Activated CD8-positive, alpha-beta memory T cell treated with anti-CD3 and anti-CD28 coated beads, Interleukin-2, amount 50 U/mL, for 48 hours (primary cell): Measurements from ENCODE around the gene ALG2.

ENCODE experiments used
- DNase-seq: peaks from one replicate; pipeline ENCODE4 v3.0.0-alpha.2; 2020

The ALG2 gene

DNA sequence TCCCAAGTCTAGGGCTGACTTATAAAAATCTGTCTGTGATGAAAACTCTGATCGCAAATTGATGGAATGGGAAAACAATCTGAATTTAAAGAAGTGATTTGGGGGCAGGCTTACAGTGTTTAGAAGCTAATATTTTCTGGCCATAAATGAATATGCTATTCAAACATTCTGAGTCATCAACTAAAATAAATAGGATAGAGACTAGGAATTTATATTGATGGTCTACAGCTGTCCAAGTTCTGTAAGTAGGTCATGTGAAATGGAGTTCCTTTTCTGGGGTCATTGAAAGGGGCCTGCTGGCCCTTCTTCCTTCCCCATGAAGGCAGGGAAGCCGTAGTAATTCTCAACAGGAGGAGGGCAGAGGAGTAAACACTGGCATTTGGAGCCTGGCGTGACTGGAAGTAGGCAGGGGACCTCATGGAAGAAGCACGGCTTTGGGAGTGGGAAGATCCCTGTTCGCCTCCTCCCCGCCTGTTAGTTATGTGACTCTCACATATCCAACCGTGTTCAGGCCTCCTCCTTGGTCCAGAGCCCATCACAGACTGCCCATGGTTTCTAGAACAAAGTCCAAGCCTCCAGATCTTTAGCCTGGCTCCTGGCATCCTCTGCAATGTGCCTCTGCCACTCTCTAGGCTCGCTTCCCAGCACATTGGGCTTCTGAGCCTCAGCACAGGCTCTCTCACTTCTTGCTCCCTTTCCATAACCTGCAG is 31.7 kb downstream of the ALG2 start:
- no peak for DNase-seq

DNA sequence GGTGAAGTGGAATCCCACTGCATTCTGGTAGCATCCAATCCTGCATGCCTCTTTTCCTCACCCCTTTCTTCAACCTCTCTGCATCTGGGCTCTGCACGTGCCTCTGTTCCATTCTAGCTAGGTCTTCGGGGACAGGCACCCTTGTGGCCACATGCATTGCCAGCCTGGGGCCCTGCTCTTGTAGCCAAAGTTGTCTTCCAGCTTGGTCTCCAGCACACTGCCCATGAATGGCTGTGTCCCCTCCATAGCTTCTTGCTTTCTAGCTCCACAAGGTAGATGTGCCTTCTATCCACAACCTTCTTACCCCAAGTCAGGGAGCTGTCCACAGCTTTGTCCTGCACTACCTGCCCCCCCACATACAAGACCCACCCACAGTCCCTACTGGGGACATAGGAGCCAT is 32.6 kb downstream of the ALG2 start:
- DNase-seq, result no peak

DNA sequence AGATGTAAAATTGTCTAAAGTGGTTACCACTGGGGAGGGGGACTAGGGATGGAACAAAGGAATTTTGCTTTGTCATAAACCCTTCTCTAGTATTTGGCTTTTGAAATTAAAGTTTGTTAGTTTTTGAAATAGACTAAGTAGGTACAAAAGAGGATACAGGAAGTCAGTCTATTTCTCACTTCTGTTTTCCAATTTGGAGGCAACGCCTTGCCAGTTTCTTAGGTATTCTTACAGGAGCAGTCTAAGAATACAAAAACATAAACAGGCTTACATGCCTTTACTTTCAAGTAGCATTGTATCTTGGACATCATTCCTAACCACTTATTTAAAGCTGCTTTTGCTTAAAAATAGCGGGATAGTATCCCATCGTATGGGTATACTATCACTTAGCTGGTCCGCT is 34.4 kb downstream of the ALG2 start:
- no peak for DNase-seq

DNA sequence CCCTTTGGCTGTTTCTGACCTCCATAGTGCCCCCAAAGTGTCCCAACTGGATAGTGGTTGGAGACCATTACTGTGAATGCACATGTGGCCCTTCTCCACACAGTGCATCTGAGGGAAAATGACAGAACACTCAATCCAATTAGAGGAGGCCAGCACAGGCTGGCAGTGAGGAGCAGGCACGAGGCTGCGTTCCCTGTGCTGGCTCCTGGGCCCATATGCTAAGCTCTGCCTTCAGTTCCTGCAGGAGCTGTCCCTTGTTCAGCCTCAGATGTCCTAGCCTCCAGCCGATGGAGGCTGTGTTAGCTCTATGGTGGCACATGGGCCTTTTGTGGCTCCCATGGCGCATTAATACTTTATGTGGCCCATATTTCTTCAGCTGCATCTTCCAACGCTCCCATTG is 35.8 kb downstream of the ALG2 start:
- no peak for DNase-seq

DNA sequence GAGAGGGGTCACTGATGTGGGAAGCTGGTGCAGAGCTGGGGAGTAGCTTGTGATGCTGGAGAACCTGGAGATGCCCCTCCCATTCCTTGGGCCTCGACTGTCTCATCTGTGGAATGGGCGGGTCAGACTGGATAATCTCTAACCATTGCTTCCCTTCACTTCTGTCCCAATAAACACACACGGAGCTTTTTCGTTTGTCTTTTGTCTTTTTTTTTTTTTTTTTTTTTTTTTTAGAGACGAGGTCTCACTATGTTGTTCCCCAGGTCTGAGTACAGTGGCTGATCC is 36.5 kb downstream of the ALG2 start:
- DNase-seq, result no peak

DNA sequence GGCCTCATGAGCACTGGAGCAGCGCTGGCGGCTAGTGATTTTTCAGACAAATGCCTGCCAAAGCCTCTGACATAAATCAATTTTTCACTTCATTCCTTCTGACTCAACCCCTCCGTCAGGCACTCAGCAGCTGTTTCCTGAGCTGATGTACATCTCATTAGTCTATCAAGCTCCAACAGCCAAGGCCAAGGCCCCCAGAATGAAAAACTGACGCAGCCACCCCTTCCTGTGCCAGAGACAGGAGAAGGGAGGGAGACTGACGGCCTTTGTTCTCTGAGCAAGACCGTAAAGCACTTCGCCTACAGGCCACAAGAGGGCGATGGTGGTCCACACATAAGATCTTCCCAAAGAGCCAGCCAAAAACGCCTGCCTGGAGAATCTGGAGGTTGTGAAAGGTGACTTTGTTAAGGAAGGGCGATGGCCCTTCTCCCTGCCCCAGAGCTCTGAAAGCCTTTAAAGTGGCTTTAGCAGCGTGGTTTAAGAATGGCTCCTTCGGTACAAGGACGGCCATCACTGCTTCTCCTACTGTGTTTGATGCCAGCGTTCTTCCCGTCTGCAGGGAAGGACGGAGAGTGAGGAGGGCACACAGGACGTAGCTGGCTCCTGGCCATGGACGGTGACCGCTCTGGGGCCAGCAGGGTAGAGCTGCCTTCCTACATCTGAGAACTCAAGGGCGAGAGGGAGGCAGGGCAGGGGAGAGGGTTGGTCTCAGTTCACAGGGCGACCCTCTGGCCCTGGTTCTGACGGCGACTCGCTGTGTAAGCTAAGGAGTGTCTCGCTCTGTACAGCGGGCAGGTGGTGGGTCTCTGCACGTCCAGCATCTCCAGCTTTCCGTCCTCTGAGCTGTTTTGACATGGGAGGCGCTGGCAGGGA is 37.0 kb downstream of the ALG2 start:
- DNase-seq, result peak; percentile 84

DNA sequence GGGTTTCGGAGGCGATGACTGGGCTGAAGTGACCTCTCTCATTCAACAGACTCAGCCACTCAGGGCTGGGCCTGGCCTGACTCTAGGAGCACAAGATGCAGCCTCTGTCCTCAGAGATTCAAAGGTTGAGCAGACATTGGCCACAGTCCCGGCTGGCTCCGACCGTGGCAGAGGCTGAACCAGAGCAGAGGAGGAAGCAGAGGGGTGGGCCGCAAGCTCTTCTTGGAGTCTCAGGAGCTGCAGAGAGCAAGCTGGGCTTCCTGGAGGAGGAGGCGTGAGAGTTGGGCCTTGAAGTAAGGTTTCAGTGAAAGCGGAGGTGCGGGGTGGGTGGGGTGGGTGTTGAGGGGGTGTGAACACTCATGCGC is 37.6 kb downstream of the ALG2 start:
- DNase-seq, result peak; percentile 61

DNA sequence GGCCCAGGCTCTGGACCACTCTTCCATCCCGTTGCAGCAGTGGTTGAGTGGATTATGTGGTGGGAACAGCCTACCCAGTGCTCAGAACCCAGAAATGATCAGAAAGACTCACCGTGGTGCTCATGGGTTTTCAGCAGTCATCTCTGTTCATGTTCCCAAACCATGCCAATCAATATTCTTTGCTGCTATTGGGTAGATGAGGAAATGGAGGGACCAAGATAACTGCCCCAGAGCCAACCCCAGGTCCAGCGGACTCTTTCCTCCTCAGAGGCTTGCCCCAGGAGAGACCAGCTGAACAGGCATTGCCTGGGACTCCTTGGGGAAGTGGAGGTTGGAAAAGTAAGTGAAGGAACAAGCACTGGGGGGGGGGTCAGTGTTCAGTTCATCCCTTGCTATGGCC is 38.1 kb downstream of the ALG2 start:
- no peak for DNase-seq

DNA sequence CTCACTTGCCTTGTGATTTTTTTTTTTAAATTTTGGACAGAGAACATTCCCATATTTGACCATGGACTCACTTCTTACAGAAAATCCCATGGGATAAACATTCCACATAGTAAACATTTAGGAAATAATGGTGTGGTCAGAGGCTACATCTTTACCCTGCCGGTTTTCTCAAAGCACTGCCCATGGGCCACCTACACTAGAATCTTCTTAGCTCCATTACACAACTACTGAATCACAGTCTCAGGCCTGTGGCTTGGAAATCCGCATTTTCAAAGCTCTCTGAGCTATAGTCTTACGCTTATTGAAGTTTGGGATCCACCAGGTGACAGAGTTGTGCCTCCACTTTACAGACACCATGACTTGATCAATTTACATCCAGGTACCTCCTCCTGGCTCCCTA is 39.4 kb downstream of the ALG2 start:
- no peak for DNase-seq

DNA sequence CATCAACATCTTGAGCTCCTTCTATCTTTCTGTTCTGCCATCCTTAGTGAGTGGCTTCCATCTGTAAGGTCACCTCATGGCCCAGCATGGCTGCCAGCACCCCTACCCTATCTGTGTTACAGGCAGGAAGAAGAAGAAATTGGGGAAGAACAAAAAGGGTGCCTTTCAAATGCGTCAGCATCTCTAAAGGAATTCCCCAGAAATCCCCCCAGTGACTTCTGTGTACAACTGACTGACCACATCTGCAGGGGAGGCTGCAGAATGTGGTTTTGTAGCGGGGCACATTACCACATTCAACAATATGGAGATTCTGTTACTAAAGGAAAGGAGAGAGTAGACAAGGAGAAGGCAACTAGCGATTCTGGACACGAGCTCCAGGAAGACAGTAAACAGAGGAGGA is 40.1 kb downstream of the ALG2 start:
- no peak for DNase-seq

DNA sequence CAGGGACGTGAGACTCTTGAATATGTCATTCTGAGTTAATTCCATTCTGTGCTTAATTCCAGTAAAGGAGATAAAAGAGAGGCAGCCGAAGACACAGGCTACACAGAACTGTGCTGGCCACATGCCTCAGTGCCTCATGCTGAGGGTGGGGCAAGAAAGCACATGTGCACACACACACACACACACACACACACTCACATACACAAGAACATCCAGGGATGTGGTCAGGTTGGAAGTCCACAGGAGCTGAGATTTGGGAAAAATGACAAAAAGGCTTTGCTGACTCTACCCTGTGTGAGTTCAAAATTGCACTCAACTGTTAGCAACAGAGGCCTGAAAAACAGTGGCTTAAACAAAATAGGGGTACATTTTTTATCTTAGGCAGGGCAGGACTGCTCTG is 40.5 kb downstream of the ALG2 start:
- DNase-seq, result no peak

DNA sequence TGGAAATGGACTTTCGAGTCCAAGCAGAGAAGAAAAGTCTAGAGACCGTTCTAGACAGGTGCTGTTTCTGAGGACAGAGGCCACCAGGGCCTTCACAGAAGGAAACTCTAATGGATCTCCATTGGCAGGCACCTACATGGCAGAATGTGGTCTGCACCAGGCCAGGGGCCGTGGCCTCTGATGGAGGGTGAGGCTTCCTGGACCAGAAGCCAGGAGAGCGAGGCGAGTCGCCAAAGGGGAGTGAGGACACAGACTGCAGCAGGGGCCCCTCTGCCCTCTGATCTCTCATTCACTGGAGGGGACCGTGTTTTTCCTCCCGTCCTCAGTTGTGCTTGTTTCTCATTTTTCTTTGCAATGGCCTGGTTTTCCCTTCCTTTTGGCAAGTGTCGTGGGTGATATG is 41.1 kb downstream of the ALG2 start:
- DNase-seq, result no peak

DNA sequence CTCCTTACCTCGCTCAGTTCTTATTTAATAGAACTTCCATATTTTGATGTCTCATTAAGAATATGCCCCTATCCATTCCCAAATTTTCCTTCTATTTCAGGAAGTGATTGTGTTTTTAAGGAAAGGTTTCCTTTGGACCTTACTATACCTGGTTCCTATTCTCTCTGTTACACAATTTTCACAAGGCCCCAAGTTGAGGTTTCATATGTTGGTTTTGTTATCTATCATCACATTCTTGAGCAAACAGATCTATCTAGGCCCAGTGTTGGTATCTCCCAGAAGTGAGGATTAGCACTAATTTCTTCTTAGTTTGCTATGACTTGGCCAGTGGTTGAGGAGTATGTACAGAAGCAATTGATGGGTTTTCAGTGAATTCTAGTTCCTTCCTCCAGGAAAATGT is 41.5 kb downstream of the ALG2 start:
- no peak for DNase-seq

DNA sequence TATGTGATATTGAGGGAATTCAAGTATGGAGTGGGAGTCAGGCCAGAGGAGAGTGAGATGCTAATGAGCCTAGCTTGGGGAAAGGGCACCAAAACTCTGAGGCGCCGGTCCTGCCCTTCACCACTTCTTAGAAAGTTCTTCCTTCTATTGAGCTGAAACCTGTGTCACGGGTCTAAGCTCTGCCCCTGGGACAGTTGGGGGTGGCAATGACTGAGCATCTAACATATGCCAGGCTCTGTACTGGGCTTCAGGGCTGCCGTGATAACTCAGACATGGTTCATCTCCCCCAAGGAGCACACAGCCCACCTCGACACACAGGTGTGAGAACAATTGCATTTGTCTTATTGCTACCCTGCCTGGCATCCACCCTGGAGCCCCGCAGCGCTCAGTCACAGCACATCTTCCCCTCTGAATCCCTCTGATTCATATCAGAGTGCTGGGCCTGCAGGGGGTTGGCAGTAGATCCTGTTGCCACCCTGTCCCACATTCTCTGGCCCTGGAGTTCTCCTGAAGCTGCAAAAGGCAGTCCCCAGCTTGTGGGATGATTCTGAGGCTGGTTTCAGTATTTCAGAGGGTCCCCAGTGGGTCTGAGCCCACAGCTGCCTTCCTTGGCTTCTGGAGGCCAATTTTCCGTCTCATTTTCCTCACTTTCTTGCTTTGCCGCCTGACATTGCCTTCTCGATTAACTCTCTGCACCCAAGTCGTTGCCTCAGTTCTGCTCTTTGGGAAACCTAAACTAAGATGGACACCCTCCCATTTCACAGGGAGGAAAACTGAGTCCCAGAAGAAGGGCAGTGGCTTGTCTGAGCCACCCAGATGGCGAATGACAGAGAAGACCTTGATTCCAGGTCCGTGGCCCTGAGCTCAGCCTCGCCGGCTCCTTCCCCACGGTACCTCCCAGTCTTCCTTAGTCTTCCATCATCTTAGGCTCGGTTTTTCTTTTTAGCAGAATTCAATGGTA is 42.5 kb downstream of the ALG2 start:
- DNase-seq, result no peak

DNA sequence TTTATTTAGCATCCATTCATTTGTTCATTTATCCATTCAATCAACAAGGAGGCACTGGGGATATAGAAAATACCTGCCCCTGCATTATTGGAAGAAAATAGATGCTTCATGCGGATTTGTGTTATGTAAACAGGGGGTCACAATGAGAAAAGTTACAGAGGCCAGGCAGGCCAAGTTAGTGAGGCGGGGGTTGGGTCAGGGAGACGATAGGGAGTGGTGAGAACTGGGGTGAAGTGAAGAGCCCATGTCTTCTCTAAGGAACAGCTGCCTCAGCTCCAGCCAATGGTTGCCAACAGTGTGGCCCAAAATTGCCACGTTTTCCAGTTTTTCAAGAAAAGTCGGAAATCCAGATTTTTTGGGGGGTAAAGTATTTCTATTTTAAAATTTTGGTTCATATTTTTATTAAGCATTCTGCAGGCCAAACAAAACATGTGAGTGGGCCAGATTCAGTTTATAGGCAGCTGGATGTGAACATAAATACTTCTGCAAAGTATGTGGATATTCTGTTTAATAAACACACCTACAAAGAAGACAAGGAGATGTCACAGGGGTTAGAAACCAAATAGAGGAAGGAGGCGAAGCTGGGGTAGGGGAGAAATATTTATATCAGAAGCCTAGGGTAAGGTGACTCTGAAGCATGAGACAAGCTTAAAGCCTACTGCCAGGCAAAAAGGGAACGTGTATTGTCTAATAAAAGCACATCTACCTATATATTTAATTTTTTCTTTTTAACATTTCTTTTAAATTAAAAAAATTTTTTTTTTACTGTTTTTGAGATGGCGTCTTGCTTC is 44.0 kb downstream of the ALG2 start:
- DNase-seq, result no peak

DNA sequence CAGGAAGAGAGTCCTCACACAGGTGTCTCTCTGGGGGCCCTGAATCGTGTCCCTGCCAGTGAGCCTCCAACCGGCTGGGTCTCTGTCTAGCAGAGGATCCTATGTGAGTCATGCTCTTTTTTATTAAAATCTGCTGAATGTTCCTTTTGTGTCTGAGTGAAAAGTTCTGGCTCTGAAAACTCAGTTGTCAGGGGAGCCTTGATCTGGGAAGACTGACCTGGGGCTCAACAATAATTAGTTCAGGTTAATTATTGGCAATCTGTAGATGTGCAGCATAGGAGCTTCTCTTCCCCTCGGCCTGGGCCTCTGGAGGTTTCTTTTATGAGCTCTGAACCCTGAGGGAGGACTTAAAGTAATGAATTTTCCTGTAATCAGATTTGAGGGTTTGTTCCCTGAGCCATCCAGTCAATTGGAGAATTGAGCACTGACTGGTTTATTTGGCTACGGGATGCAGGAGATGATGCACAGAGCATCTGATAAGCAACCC is 45.2 kb downstream of the ALG2 start:
- no peak for DNase-seq

DNA sequence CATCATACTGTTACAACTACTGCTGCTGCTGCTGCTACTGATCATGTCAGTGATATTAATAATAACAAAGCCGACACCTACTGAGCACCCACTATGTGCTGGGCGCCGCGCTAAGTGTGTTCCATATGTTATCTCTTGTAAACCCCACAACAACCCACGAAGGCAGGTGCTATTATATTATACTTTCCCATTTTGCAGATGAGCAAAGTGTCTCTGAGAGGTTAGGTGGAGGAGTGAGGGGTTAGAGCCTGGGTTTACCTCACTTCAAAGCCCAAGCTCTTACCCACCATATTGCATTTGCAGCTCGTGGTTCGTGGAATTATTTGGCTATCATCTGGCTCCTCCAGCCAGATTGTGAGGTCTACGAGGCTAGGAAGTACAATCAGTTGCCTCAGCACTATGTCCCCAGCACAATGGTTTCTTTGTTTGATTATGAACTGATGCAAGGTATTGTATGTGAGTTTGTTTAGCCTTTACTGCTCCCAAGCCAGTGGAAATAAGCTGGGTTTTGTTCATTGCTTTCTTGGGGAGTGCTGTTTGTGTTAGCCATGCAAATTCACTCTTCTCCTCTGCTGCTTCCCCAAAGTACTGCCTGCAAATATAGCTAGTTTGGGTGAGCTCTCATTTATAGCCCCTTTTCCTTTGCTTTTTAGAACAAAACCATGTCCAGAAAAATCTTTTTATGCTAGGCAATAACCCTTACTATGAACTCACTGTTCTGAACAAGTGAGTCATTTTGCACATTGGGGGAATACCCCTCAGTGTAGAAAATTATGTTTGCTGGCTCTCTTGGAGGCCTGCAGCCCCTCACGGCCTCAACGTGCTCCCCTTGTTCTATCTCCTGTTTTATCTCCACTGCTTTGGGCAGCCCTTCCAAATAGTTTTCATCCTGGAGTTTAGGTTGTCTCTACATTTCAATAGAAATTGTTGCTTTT is 47.9 kb downstream of the ALG2 start:
- DNase-seq, result no peak

DNA sequence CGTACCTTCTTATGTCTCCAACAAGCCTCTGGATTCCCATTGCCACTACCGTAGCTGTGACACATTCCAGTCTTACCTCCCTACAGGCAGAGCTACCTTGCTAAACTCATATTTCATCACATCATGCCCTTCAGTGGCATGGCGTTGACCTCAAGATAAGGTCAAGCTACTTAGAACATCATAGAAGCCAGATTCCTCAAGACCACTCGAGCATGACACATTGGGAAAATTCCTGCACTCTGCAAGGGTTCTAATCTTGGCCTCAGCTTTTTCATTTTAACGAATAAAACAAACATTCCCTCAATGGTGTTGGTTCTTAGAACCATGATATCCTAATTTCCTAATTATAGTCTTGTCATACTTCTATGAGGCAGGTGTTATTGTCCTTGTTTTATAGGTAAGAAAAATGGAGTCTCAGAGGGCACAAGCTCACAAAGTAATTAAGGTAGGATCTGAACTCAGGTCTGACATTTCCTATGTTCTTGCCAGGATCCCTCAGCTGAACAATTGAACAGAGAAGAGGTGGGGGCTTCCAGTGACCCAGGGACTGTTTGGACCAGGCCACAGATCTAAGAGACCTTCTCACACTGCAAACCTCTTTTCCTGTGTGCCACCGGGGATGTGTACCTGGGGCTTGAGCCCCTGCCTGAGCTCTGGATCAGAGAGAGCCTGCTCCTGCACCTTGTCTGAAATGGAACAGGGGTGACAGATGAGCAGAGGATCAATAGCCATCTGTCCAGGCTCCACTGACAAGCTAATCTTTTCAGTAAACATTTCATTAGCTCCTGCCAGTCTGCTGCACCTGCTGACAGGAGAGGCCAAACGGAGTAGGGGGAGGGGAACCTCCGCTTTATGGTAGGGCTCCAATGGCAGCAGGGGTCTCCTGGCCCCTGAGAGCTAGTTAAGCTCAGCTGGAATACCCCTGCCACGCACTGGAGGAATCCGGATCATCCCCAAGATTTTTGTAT is 49.3 kb downstream of the ALG2 start:
- no peak for DNase-seq

DNA sequence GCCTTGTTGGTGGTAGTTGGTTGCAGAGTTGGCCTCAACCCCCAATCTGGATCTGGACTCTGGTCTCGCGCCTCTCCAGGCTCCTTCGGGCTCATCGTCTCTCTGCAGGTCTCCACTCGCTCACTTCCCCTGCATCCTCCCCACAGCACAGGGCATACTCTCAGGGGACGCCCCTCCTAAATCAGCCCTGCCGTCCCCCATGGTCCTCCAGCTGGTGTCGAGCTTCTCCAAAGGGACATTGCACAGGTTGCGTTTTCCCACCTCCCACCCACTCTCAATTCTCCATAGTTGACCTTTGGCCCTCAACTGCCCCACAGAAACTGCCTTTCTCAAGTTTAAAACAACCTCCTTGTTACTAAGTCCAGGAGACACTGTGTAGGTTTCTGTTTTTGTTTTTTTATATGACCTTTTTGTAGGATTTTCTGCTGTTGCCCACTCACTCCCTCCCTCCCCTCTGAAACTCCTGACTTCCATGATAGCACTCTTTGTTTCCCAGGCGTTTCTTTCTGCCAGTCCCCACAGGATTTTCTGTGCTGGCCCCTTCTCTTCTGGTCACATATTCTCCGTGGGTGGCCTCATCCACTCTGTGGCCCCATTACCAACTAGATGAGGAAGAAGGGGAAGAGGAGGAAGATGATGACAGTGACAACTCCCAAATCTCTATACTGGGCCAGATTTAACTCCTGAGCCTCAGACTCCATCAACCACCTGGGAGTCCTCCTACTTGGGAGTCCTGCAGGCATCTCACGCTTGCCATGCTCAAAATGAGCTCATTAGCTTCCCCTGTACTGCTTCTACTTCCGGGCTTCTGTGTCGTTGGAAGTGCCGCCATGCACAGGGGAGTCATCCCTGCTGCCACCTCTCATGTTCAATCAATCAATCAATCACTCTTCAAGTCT is 50.3 kb downstream of the ALG2 start:
- DNase-seq, result no peak
